WTC11 (cell line): ENCODE results near the gene INSL4. TPM values are rescaled to one million over a fixed set of nuclear protein-coding genes. Genes with fewer than 3 reads are reported as not detected.

Experiments used
- ATAC-seq: fragments of 200-7000 bp; cut with Tn5 transposase; 2 replicates; pipeline ENCODE4 v1.10.0; 2021; ENCODE audit warnings: mild to moderate bottlenecking, moderate library complexity
- CTCF ChIA-PET: fragments of 300-600 bp; sonication (Branson Sonifier 250); formaldehyde crosslinking; loops from one replicate; lab custom pipeline; 2021; ENCODE audit warnings: antibody characterized with exemption; lab: Charles Lee
- POLR2A ChIA-PET: fragments of 350-600 bp; sonication (Branson Sonifier 250); formaldehyde crosslinking; loops from one replicate; lab custom pipeline; 2021; ENCODE audit warnings: antibody characterized with exemption; lab: Charles Lee
- DNase-seq: peaks from one replicate; pipeline ENCODE4 v3.0.0; 2021; ENCODE audit warnings: low spot score
- H3K27ac Mint-ChIP-seq: 2 replicates; pipeline ENCODE4 v1.8.0; 2021; ENCODE audit warnings: mixed read lengths
- H3K27me3 Mint-ChIP-seq: 2 replicates; pipeline ENCODE4 v1.8.0; 2021; ENCODE audit warnings: low read depth, mild to moderate bottlenecking, moderate library complexity, mixed read lengths
- H3K36me3 Mint-ChIP-seq: 2 replicates; pipeline ENCODE4 v1.8.0; 2021; ENCODE audit warnings: mixed read lengths
- H3K4me1 Mint-ChIP-seq: 2 replicates; pipeline ENCODE4 v1.8.0; 2022; ENCODE audit warnings: mixed read lengths
- H3K4me3 Mint-ChIP-seq: 2 replicates; pipeline ENCODE4 v1.8.0; 2021; ENCODE audit warnings: mild to moderate bottlenecking, moderate library complexity, mixed read lengths
- H3K9me3 Mint-ChIP-seq: 2 replicates; pipeline ENCODE4 v1.8.0; 2021; ENCODE audit warnings: mixed read lengths
- CREB1 ChIP-seq: sonication (generic); formaldehyde crosslinking; IDR thresholded peaks from 2 replicates; pipeline ENCODE4 v1.8.0; 2023; ENCODE audit warnings: mild to moderate bottlenecking, missing genetic modification reagents
- CTCF ChIP-seq: fragments of 200-600 bp; IDR thresholded peaks from 2 replicates; pipeline ENCODE4 v1.8.0; 2022; ENCODE audit warnings: antibody characterized with exemption
- ELF4 ChIP-seq: sonication (generic); formaldehyde crosslinking; IDR thresholded peaks from 2 replicates; pipeline ENCODE4 v1.8.1; 2022; ENCODE audit warnings: low read depth, mild to moderate bottlenecking, moderate library complexity, missing genetic modification reagents
- ESRRA ChIP-seq: sonication (generic); formaldehyde crosslinking; IDR thresholded peaks from 2 replicates; pipeline ENCODE4 v1.8.1; 2022; ENCODE audit warnings: mild to moderate bottlenecking, missing genetic modification reagents, borderline replicate concordance
- ETV6 ChIP-seq: sonication (generic); formaldehyde crosslinking; IDR thresholded peaks from 2 replicates; pipeline ENCODE4 v1.8.1; 2022; ENCODE audit warnings: mild to moderate bottlenecking, missing genetic modification reagents
- GABPB1 ChIP-seq: sonication (generic); formaldehyde crosslinking; IDR thresholded peaks from 2 replicates; pipeline ENCODE4 v1.8.1; 2023; ENCODE audit warnings: mild to moderate bottlenecking, missing genetic modification reagents
- HMGA2 ChIP-seq: fragments of 250-450 bp; sonication (Bioruptor Pico); IDR thresholded peaks from 2 replicates; pipeline ENCODE4 v1.4.0; 2021; ENCODE audit warnings: mild to moderate bottlenecking, moderate library complexity
- JAZF1 ChIP-seq: fragments of 250-450 bp; sonication (Bioruptor Pico); IDR thresholded peaks from 2 replicates; pipeline ENCODE4 v1.9.0; 2021; ENCODE audit warnings: moderate library complexity, mild to moderate bottlenecking, inconsistent platforms
- MYBL2 ChIP-seq: sonication (generic); formaldehyde crosslinking; IDR thresholded peaks from 2 replicates; pipeline ENCODE4 v1.8.1; 2023; ENCODE audit warnings: mild to moderate bottlenecking, moderate library complexity, missing genetic modification reagents
- NFATC4 ChIP-seq: fragments of 250-450 bp; sonication (Bioruptor Pico); IDR thresholded peaks from 2 replicates; pipeline ENCODE4 v1.9.0; 2021; ENCODE audit warnings: mild to moderate bottlenecking
- NR1H2 ChIP-seq: sonication (generic); formaldehyde crosslinking; IDR thresholded peaks from 2 replicates; pipeline ENCODE4 v1.9.0; 2021; ENCODE audit warnings: mild to moderate bottlenecking, moderate library complexity, missing genetic modification reagents
- NR2C2 ChIP-seq: sonication (generic); formaldehyde crosslinking; IDR thresholded peaks from 2 replicates; pipeline ENCODE4 v1.8.0; 2022; ENCODE audit warnings: mild to moderate bottlenecking, missing genetic modification reagents
- STAT6 ChIP-seq: sonication (generic); formaldehyde crosslinking; conservative IDR thresholded peaks from 2 replicates; pipeline ENCODE4 v1.8.1; 2023; ENCODE audit warnings: mild to moderate bottlenecking, low read depth, missing genetic modification reagents, moderate library complexity
- TEAD4 ChIP-seq: sonication (generic); formaldehyde crosslinking; IDR thresholded peaks from 2 replicates; pipeline ENCODE4 v1.8.0; 2022; ENCODE audit warnings: mild to moderate bottlenecking, missing genetic modification reagents
- USF2 ChIP-seq: sonication (generic); formaldehyde crosslinking; IDR thresholded peaks from 2 replicates; pipeline ENCODE4 v1.8.1; 2023; ENCODE audit warnings: mild to moderate bottlenecking, missing genetic modification reagents, moderate library complexity
- ZNF121 ChIP-seq: sonication (generic); formaldehyde crosslinking; IDR thresholded peaks from 2 replicates; pipeline ENCODE4 v1.8.0; 2023; ENCODE audit warnings: missing genetic modification reagents
- ZNF263 ChIP-seq: sonication (generic); formaldehyde crosslinking; IDR thresholded peaks from 2 replicates; pipeline ENCODE4 v1.8.1; 2022; ENCODE audit warnings: low read depth, mild to moderate bottlenecking, moderate library complexity, missing genetic modification reagents
- ZNF423 ChIP-seq: fragments of 250-450 bp; sonication (Bioruptor Pico); IDR thresholded peaks from 2 replicates; pipeline ENCODE4 v2.1.2; 2022; ENCODE audit warnings: mild to moderate bottlenecking, moderate library complexity
- total RNA-seq: library from RNA; stranded (reverse); gene quantifications from 3 replicates; pipeline ENCODE4 v1.2.3, GENCODE V29; 2021
- TF ChIP-seq, protein P1 (sequence below): sonication (generic); formaldehyde crosslinking; IDR thresholded peaks from 2 replicates; pipeline ENCODE4 v1.8.1; 2023; ENCODE audit warnings: mild to moderate bottlenecking, missing genetic modification reagents, borderline replicate concordance
- TF ChIP-seq, protein P2 (sequence below): sonication (generic); formaldehyde crosslinking; IDR thresholded peaks from 2 replicates; pipeline ENCODE4 v1.8.0; 2023; ENCODE audit warnings: mild to moderate bottlenecking, missing genetic modification reagents
- TF ChIP-seq, protein P3 (sequence below): sonication (generic); formaldehyde crosslinking; IDR thresholded peaks from 2 replicates; pipeline ENCODE4 v1.8.1; 2023; ENCODE audit warnings: mild to moderate bottlenecking, missing genetic modification reagents
- TF ChIP-seq, protein P4 (sequence below): fragments of 250-450 bp; sonication (Bioruptor Pico); IDR thresholded peaks from 2 replicates; pipeline ENCODE4 v1.9.0; 2021; ENCODE audit warnings: mild to moderate bottlenecking

INSL4 gene
- total RNA-seq, 1 experiment from 2014 or later: not detected

DNA sequence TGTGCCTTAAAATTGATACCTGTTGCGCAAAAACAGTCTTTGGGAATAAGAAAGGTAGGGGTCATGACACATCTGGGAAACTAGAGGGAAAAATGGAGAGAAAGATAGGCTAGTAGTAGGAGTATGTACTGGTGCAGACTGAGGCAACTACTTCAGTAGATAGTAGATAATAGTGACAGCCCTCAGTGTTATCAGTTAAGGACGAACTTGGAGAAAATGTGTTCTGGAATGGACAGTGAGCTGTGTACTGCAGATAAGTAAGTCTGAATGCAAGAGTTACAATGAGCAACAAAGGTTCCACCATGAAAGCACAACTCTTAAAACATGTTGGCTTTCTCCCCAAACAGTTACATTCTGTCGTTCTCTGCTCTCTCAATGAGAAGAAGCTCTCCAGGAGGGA is 39.2 kb upstream of the INSL4 start (continued):
- TF ChIP-seq, protein P1, sequence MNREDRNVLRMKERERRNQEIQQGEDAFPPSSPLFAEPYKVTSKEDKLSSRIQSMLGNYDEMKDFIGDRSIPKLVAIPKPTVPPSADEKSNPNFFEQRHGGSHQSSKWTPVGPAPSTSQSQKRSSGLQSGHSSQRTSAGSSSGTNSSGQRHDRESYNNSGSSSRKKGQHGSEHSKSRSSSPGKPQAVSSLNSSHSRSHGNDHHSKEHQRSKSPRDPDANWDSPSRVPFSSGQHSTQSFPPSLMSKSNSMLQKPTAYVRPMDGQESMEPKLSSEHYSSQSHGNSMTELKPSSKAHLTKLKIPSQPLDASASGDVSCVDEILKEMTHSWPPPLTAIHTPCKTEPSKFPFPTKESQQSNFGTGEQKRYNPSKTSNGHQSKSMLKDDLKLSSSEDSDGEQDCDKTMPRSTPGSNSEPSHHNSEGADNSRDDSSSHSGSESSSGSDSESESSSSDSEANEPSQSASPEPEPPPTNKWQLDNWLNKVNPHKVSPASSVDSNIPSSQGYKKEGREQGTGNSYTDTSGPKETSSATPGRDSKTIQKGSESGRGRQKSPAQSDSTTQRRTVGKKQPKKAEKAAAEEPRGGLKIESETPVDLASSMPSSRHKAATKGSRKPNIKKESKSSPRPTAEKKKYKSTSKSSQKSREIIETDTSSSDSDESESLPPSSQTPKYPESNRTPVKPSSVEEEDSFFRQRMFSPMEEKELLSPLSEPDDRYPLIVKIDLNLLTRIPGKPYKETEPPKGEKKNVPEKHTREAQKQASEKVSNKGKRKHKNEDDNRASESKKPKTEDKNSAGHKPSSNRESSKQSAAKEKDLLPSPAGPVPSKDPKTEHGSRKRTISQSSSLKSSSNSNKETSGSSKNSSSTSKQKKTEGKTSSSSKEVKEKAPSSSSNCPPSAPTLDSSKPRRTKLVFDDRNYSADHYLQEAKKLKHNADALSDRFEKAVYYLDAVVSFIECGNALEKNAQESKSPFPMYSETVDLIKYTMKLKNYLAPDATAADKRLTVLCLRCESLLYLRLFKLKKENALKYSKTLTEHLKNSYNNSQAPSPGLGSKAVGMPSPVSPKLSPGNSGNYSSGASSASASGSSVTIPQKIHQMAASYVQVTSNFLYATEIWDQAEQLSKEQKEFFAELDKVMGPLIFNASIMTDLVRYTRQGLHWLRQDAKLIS: no peak
- no peak for TF ChIP-seq GABPB1 (CRISPR knock-in tag)
- no peak for TF ChIP-seq HMGA2 (CRISPR knock-in tag)

DNA sequence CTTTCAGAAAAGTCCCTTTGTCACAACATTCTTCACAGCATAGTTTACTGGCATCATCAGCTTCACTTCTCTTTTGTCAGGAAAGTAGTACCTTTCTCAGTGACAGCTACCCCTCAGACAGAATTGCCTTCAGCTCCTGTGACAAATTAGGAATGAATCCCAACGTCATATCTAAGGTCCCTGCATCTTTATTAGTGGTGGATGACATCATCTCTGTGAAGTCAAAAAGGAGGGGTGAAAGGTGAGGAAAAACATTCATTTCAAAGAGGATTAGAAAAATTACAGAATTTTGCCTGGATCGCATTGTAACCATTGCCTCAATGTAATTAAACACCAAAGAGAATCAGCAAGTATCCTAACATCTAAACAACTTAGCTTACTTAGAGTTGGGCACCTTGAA is 37.9 kb upstream of the INSL4 start:
- ChIA-PET POLR2A (no interaction called here), CTCF (interaction anchor here (1.5 kb wide), 1 partner anchor 407 kb away, joined by 4 read pairs; no protein-coding TSS in a partner anchor)
- ATAC-seq (no peak), DNase-seq (no peak)
- Mint-ChIP-seq H3K4me3 (no peak overlapping the region), H3K27me3 (no peaks in the 10 kb centered on the region), H3K27ac (no peak overlapping the region), H3K36me3 (peaks cover 3% of the 10 kb centered on the region; the same call in 1 of the 2 replicates), H3K9me3 (peaks cover 12% of the 10 kb centered on the region), H3K4me1 (no peaks in the 10 kb centered on the region)
- TF ChIP-seq MYBL2 (CRISPR knock-in tag) (no peak), USF2 (CRISPR knock-in tag) (no peak), ZNF121 (CRISPR knock-in tag) (no peak), STAT6 (CRISPR knock-in tag) (no peak), NFATC4 (no peak), JAZF1 (CRISPR knock-in tag) (no peak), ESRRA (CRISPR knock-in tag) (no peak), ZNF423 (CRISPR knock-in tag) (no peak), TEAD4 (no peak), ELF4 (CRISPR knock-in tag) (no peak), ZNF263 (CRISPR knock-in tag) (no peak), CTCF (no peak), NR1H2 (CRISPR knock-in tag) (no peak), CREB1 (CRISPR knock-in tag) (no peak), ETV6 (CRISPR knock-in tag) (no peak), NR2C2 (CRISPR knock-in tag) (no peak)
- TF ChIP-seq, protein P2, sequence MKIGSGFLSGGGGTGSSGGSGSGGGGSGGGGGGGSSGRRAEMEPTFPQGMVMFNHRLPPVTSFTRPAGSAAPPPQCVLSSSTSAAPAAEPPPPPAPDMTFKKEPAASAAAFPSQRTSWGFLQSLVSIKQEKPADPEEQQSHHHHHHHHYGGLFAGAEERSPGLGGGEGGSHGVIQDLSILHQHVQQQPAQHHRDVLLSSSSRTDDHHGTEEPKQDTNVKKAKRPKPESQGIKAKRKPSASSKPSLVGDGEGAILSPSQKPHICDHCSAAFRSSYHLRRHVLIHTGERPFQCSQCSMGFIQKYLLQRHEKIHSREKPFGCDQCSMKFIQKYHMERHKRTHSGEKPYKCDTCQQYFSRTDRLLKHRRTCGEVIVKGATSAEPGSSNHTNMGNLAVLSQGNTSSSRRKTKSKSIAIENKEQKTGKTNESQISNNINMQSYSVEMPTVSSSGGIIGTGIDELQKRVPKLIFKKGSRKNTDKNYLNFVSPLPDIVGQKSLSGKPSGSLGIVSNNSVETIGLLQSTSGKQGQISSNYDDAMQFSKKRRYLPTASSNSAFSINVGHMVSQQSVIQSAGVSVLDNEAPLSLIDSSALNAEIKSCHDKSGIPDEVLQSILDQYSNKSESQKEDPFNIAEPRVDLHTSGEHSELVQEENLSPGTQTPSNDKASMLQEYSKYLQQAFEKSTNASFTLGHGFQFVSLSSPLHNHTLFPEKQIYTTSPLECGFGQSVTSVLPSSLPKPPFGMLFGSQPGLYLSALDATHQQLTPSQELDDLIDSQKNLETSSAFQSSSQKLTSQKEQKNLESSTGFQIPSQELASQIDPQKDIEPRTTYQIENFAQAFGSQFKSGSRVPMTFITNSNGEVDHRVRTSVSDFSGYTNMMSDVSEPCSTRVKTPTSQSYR (CRISPR knock-in tag): no peak
- TF ChIP-seq, protein P3, sequence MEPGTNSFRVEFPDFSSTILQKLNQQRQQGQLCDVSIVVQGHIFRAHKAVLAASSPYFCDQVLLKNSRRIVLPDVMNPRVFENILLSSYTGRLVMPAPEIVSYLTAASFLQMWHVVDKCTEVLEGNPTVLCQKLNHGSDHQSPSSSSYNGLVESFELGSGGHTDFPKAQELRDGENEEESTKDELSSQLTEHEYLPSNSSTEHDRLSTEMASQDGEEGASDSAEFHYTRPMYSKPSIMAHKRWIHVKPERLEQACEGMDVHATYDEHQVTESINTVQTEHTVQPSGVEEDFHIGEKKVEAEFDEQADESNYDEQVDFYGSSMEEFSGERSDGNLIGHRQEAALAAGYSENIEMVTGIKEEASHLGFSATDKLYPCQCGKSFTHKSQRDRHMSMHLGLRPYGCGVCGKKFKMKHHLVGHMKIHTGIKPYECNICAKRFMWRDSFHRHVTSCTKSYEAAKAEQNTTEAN (CRISPR knock-in tag): no peak
- TF ChIP-seq, protein P4, sequence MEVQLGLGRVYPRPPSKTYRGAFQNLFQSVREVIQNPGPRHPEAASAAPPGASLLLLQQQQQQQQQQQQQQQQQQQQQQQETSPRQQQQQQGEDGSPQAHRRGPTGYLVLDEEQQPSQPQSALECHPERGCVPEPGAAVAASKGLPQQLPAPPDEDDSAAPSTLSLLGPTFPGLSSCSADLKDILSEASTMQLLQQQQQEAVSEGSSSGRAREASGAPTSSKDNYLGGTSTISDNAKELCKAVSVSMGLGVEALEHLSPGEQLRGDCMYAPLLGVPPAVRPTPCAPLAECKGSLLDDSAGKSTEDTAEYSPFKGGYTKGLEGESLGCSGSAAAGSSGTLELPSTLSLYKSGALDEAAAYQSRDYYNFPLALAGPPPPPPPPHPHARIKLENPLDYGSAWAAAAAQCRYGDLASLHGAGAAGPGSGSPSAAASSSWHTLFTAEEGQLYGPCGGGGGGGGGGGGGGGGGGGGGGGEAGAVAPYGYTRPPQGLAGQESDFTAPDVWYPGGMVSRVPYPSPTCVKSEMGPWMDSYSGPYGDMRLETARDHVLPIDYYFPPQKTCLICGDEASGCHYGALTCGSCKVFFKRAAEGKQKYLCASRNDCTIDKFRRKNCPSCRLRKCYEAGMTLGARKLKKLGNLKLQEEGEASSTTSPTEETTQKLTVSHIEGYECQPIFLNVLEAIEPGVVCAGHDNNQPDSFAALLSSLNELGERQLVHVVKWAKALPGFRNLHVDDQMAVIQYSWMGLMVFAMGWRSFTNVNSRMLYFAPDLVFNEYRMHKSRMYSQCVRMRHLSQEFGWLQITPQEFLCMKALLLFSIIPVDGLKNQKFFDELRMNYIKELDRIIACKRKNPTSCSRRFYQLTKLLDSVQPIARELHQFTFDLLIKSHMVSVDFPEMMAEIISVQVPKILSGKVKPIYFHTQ (CRISPR knock-in tag): no peak
